MCF 10A (cell line): ENCODE measurements around the gene HECW1. TPM values are rescaled to one million over a fixed set of nuclear protein-coding genes. Genes with fewer than 3 reads are reported as not detected.

ENCODE experiments used
- BruUV-seq: library from RNA; stranded (reverse); fragments of 400-500 nt; replicated peaks from 2 replicates; lab custom pipeline; 2021; lab: Mats Ljungman, UMichigan
- CTCF ChIA-PET: fragments of 300-600 bp; sonication (Branson Sonifier 250); formaldehyde crosslinking; extraction: SDS; loops from one replicate; lab custom pipeline; 2021; ENCODE audit warnings: antibody characterized with exemption, inconsistent platforms; lab: Yijun Ruan, JAX
- POLR2A ChIA-PET: fragments of 300-600, 350-650 bp; sonication (Branson Sonifier 250); formaldehyde crosslinking; extraction: SDS; loops from one replicate; lab custom pipeline; 2020; ENCODE audit warnings: antibody characterized with exemption, inconsistent platforms; lab: Yijun Ruan, JAX
- DNase-seq: peaks from one replicate; pipeline ENCODE4 v3.0.0-alpha.2; 2018; ENCODE audit not compliant: unreplicated experiment
- H3K27ac Mint-ChIP-seq: one replicate; pipeline ENCODE4 v1.8.0; 2022; ENCODE audit warnings: mild to moderate bottlenecking, low read depth, mixed read lengths; ENCODE audit not compliant: unreplicated experiment
- H3K27me3 Mint-ChIP-seq: one replicate; pipeline ENCODE4 v1.8.0; 2022; ENCODE audit warnings: mixed read lengths; ENCODE audit not compliant: insufficient read depth, unreplicated experiment
- H3K36me3 Mint-ChIP-seq: one replicate; pipeline ENCODE4 v1.8.0; 2022; ENCODE audit warnings: mild to moderate bottlenecking, moderate library complexity, mixed read lengths; ENCODE audit not compliant: insufficient read depth, unreplicated experiment
- H3K4me1 Mint-ChIP-seq: one replicate; pipeline ENCODE4 v1.8.0; 2022; ENCODE audit warnings: mixed read lengths; ENCODE audit not compliant: insufficient read depth, unreplicated experiment
- H3K4me3 Mint-ChIP-seq: one replicate; pipeline ENCODE4 v1.8.0; 2022; ENCODE audit warnings: mild to moderate bottlenecking, moderate library complexity, mixed read lengths; ENCODE audit not compliant: unreplicated experiment
- H3K9me3 Mint-ChIP-seq: one replicate; pipeline ENCODE4 v1.8.0; 2022; ENCODE audit warnings: mixed read lengths; ENCODE audit not compliant: unreplicated experiment
- CTCF ChIP-seq: fragments of 200-600 bp; IDR thresholded peaks from one replicate; pipeline ENCODE4 v1.8.0; 2022; ENCODE audit warnings: antibody characterized with exemption, mild to moderate bottlenecking; ENCODE audit not compliant: unreplicated experiment
- intact Hi-C: fragments of 100-400 bp; cut with micrococcal nuclease; formaldehyde crosslinking; loops from 2 replicates; pipeline ENCODE4 v1.14.1; 2022
- total RNA-seq: library from RNA; stranded (reverse); gene quantifications from 2 replicates; pipeline ENCODE4 v1.2.3, GENCODE V29; 2022

The HECW1 gene
- total RNA-seq, 1 experiment from 2014 or later = not detected

GRCh38 chr7:43536773-43537172 lies 424.3 kb downstream of the HECW1 start:
- no TSS peak for BruUV-seq
- H3K9me3 Mint-ChIP-seq = no peaks in the 10 kb centered on the region
- no peaks in the 10 kb centered on the region for H3K27me3 Mint-ChIP-seq
- no peak for DNase-seq
- H3K27ac Mint-ChIP-seq = peak overlapping the region; percentile 89
- ChIA-PET CTCF (interaction anchor here (0.6 to 1.2 kb wide), 4 partner anchors 9 to 46 kb away, joined by 3 to 5 read pairs (median 4); no protein-coding TSS in a partner anchor), POLR2A (interaction anchor here (1.2 kb wide), 1 partner anchor 8 kb away, joined by 3 read pairs; no protein-coding TSS in a partner anchor)
- intact Hi-C loops = no loop called here
- H3K36me3 Mint-ChIP-seq = no peaks in the 10 kb centered on the region
- TF ChIP-seq CTCF = no peak
- peaks cover 34% of the 10 kb centered on the region for H3K4me1 Mint-ChIP-seq
- no peak overlapping the region for H3K4me3 Mint-ChIP-seq

- ChIA-PET POLR2A (interaction anchor here (1.2 kb wide), 1 partner anchor 9 kb away, joined by 3 read pairs; no protein-coding TSS in a partner anchor), CTCF (interaction anchor here (0.6 to 1.2 kb wide), 5 partner anchors 8 to 306 kb away, joined by 3 to 4 read pairs (median 3); no protein-coding TSS in a partner anchor)
Measured at GRCh38 chr7:43537765-43538403, 425.4 kb downstream of the HECW1 start.

GRCh38 chr7:43538404-43538771 lies 425.9 kb downstream of the HECW1 start:
- Mint-ChIP-seq H3K4me3 (no peak overlapping the region), H3K36me3 (no peaks in the 10 kb centered on the region), H3K4me1 (peaks cover 34% of the 10 kb centered on the region), H3K9me3 (no peaks in the 10 kb centered on the region), H3K27ac (no peak overlapping the region), H3K27me3 (no peaks in the 10 kb centered on the region)
- no peak for TF ChIP-seq CTCF
- POLR2A ChIA-PET = no interaction called here
- CTCF ChIA-PET = no interaction called here
- intact Hi-C loops = no loop called here
- no peak for DNase-seq
- no TSS peak for BruUV-seq

More at GRCh38 chr7:43537765-43538403, 425.4 kb downstream of the HECW1 start:
- no peak overlapping the region for H3K4me3 Mint-ChIP-seq
- intact Hi-C loops = no loop called here
- DNase-seq = no peak
- H3K9me3 Mint-ChIP-seq = no peaks in the 10 kb centered on the region
- H3K4me1 Mint-ChIP-seq = peaks cover 34% of the 10 kb centered on the region
- no peaks in the 10 kb centered on the region for H3K27me3 Mint-ChIP-seq
- no peak for TF ChIP-seq CTCF
- BruUV-seq = no TSS peak
- no peak overlapping the region for H3K27ac Mint-ChIP-seq
- H3K36me3 Mint-ChIP-seq = no peaks in the 10 kb centered on the region

- TF ChIP-seq CTCF = no peak
- Mint-ChIP-seq H3K36me3 (no peaks in the 10 kb centered on the region), H3K4me1 (peaks cover 15% of the 10 kb centered on the region), H3K27ac (no peak overlapping the region), H3K27me3 (no peaks in the 10 kb centered on the region), H3K9me3 (no peaks in the 10 kb centered on the region), H3K4me3 (no peak overlapping the region)
- POLR2A ChIA-PET = interaction anchor here (0.6 to 1.4 kb wide), 2 partner anchors 17 to 213 kb away, joined by 3 to 4 read pairs; no protein-coding TSS in a partner anchor
- BruUV-seq = no TSS peak
- CTCF ChIA-PET = no interaction called here
- no peak for DNase-seq
- intact Hi-C loops = no loop called here
Measured at GRCh38 chr7:43540471-43540870, 428.0 kb downstream of the HECW1 start.
